ENCODE data around the gene TMC7.

The TMC7 gene

GRCh38 chr16:19020689-19021088 lies 37.0 kb downstream of the TMC7 start:
- FAIRE-seq (no peak), DNase-seq (ENCODE audit: extremely low spot score, insufficient read length, low read depth) (no peak)

- FAIRE-seq: no peak
These were observed 38.0 kb downstream of the TMC7 start for GRCh38 chr16:19021747-19022146.

GRCh38 chr16:19027416-19027815 lies 43.7 kb downstream of the TMC7 start:
- DNase-seq (ENCODE audit: extremely low spot score, insufficient read length, low read depth): no peak
- no peak for FAIRE-seq

More at GRCh38 chr16:19021747-19022146, 38.0 kb downstream of the TMC7 start:
- DNase-seq (ENCODE audit: extremely low spot score, insufficient read length, low read depth): no peak

- FAIRE-seq (no peak), DNase-seq (ENCODE audit: extremely low spot score, insufficient read length, low read depth) (no peak)
These were observed 46.2 kb downstream of the TMC7 start for GRCh38 chr16:19029980-19030379.

- DNase-seq (ENCODE audit: extremely low spot score, insufficient read length, low read depth) (no peak), FAIRE-seq (no peak)
These were observed 48.0 kb downstream of the TMC7 start for GRCh38 chr16:19031738-19032137.

GRCh38 chr16:19033761-19034160 lies 50.0 kb downstream of the TMC7 start:
- FAIRE-seq (no peak), DNase-seq (ENCODE audit: extremely low spot score, insufficient read length, low read depth) (no peak)

GRCh38 chr16:19040400-19040799 lies 56.7 kb downstream of the TMC7 start:
- no peak for DNase-seq (ENCODE audit: extremely low spot score, insufficient read length, low read depth)
- no peak for FAIRE-seq

- FAIRE-seq: no peak
- DNase-seq (ENCODE audit: extremely low spot score, insufficient read length, low read depth): no peak
These were observed 61.0 kb downstream of the TMC7 start for GRCh38 chr16:19044769-19045168.

- FAIRE-seq (no peak), DNase-seq (ENCODE audit: extremely low spot score, insufficient read length, low read depth) (no peak)
These were observed 62.3 kb downstream of the TMC7 start for GRCh38 chr16:19046062-19046461.

GRCh38 chr16:19062706-19063105 lies 79.0 kb downstream of the TMC7 start:
- no peak for DNase-seq (ENCODE audit: extremely low spot score, insufficient read length, low read depth)
- no peak for FAIRE-seq

- DNase-seq (ENCODE audit: extremely low spot score, insufficient read length, low read depth) (no peak), FAIRE-seq (no peak)
These were observed 83.2 kb downstream of the TMC7 start for GRCh38 chr16:19066988-19067348.

GRCh38 chr16:19067349-19068236 lies 83.9 kb downstream of the TMC7 start, which contains the start of gene COQ7:
COQ7 (plus strand) TSS chr16:19067614; CDS start chr16:19067665, 51 bp downstream.
- DNase-seq (ENCODE audit: extremely low spot score, insufficient read length, low read depth) (peak; percentile 94), FAIRE-seq (peak; percentile 99)

GRCh38 chr16:19068237-19068815 lies 84.6 kb downstream of the TMC7 start:
- FAIRE-seq (no peak), DNase-seq (ENCODE audit: extremely low spot score, insufficient read length, low read depth) (no peak)

GRCh38 chr16:19071811-19072777 lies 88.4 kb downstream of the TMC7 start:
- DNase-seq (ENCODE audit: extremely low spot score, insufficient read length, low read depth) (no peak), FAIRE-seq (peak; percentile 76)

- no peak for FAIRE-seq
These were observed 89.6 kb downstream of the TMC7 start for GRCh38 chr16:19073344-19073743.

GRCh38 chr16:19073863-19074262 lies 90.1 kb downstream of the TMC7 start:
- FAIRE-seq (no peak), DNase-seq (ENCODE audit: extremely low spot score, insufficient read length, low read depth) (no peak)

More at GRCh38 chr16:19073344-19073743, 89.6 kb downstream of the TMC7 start:
- no peak for DNase-seq (ENCODE audit: extremely low spot score, insufficient read length, low read depth)

- FAIRE-seq: no peak
- no peak for DNase-seq (ENCODE audit: extremely low spot score, insufficient read length, low read depth)
These were observed 91.8 kb downstream of the TMC7 start for GRCh38 chr16:19075511-19075910.

GRCh38 chr16:19077879-19078278 lies 94.1 kb downstream of the TMC7 start:
- FAIRE-seq (no peak), DNase-seq (ENCODE audit: extremely low spot score, insufficient read length, low read depth) (no peak)

GRCh38 chr16:19083670-19084069 lies 99.9 kb downstream of the TMC7 start:
- no peak for FAIRE-seq
- DNase-seq (ENCODE audit: extremely low spot score, insufficient read length, low read depth): no peak

GRCh38 chr16:19084139-19084538 lies 100.4 kb downstream of the TMC7 start:
- FAIRE-seq (no peak), DNase-seq (ENCODE audit: extremely low spot score, insufficient read length, low read depth) (no peak)
